ENCODE data around the gene IFNG-AS1.

- TF ChIP-seq POLR2A (IDR thresholded peaks at IDR 0.05): no peak
- TF ChIP-seq CTCF (IDR thresholded peaks at IDR 0.05): no peak
These were observed 75.9 kb downstream of the IFNG-AS1 start for GRCh38 chr12:68065163-68065562.
